Activated gamma-delta T cell treated with Interleukin-2 at 50 U/mL for 16 hours (primary cell): Measurements from ENCODE around the gene ARHGAP32.

Experiments used
- DNase-seq: peaks from one replicate; pipeline ENCODE4 v3.0.0-alpha.2; 2020

Gene ARHGAP32

DNA sequence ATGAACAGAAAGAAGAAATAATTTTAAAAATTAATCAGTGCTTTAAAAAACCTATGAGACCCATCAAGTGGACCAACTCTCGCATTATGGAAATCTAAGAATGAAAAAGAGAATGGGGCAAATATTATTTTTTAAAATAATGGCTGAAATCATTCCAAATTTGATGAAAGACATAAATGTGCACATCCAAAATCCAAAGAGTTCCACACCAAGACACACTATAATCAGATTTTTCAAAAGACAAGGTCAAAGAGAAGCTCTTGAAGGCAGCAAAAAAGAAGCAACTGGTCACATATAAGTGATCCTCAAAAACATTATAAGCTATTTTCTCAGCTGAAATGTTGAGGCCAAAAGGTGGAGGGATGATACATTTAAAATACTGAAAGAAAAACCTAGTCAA is 85.3 kb downstream of the ARHGAP32 start:
- DNase-seq = no peak

DNA sequence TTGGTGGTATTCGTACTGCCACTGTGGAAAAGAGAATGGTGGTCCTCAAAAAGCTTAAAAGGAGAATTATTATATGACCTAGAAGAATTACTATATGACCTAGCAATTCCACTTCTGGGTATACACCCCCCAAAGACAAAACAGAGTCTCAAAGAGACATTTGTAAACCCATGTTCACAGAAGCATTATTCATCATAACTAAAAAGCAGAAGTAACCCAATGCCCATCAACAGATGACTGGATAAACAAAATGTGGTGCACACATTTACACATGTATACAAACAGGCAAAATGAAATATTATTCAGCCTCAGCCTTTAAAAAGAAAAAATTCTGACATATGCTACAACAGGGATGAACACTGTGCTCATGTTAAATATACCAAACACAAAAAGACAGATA is 89.4 kb downstream of the ARHGAP32 start:
- no peak for DNase-seq

DNA sequence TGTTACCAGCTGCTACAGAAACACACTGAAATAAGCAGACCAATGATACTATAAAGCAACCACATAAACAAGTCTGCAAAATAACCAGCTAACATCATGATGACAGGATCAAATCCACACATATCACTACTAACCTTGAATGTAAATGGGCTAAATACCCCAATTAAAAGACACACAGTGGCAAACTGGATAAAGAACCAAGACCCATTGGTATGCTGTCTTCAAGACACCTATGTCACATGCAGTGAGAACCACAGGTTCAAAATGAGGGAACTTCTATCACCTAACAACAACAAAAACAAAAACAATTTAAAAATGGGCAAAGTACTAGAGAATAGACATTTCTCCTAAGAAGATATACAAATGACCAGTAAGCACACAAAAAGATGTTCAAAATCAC is 89.9 kb downstream of the ARHGAP32 start:
- no peak for DNase-seq

DNA sequence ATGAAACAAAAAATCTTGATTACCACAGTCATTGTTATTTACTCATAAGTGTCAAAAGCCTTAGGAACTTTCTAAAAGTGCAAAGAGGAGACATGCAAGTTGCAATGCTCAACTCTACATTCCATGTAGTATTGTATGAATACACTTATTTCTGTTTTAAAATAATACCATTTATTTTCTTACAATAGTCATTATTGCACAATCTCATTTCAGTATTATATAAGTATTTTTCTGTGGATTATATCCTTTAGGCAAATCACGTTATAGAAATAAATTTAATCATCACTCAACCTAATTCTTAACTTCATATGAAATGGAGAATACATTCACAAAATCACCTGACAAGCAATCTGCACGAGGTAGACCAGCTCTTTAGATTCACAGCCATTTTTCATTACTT is 98.8 kb downstream of the ARHGAP32 start:
- DNase-seq = no peak

DNA sequence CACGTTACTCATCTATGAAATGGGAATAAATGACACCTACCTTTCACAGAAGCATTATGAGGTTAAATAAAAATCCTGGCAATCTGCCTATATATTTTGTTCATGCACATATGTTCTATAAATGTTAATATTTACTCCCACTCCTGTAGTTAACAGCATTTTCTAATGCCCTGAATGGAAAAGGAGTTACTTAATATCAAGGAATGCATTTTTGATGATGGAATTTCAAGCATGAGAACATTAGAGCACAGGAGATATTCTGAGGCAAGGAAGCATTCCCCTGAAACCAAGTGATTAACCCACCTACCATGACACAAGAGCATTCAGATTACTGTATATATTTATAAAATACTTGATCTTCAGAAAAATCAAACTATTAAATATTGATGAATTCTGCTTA is 102.1 kb downstream of the ARHGAP32 start:
- DNase-seq = no peak

DNA sequence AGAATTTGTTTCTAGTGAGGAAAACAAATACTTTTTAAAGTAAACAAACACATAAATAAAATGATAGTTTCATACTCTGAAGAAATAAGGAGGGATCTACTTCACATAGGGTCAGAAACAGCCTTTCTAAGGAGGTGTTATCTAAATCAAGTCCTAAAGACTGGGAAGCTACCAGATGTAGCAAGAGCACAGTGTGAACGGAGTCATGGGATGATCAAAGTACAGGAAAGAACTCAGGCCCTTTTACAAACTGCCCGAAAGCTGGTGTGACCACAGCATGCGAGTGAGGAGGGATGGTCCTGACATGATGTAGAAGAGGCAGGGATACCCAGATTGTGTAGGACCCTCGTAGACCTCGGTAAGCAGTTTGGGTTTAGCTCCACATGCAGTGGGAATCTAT is 102.8 kb downstream of the ARHGAP32 start:
- DNase-seq = no peak

DNA sequence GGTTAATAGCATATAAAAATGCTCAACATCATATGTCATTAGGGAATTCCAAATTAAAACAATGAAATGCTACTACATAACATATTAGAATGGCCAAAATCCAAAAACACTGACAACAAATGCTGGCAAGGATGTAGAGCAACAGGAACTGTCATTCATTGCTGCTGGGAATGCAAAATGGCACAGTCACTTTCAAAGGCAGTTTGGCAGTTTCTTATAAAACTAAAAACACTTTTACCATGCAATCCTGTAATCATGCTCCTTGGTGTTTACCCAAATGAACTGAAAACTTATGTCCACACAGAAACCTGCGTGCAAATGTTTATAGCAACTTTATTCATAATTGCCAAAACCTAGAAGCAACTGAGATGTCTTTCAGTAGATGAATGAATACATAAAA is 105.1 kb downstream of the ARHGAP32 start:
- DNase-seq = no peak

DNA sequence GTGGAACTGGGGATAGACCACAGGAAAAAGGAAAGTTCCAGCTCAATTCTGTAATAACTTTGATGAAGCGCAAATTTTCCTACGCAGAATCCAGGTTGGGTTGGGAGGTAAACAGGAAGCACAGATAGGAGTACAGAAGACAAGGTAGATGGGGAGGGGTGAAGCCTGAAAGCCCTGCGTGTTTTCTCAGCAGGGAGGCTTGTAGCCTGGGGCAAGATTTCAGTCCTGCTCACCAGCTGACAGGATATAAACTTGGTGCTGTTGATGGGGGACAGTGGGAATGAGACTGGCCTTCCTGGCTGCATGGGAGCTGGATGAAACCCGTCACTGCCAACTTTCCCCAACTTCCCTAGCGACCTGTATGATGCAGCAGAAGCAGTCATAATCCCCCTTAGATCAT is 114.9 kb downstream of the ARHGAP32 start:
- DNase-seq = no peak

DNA sequence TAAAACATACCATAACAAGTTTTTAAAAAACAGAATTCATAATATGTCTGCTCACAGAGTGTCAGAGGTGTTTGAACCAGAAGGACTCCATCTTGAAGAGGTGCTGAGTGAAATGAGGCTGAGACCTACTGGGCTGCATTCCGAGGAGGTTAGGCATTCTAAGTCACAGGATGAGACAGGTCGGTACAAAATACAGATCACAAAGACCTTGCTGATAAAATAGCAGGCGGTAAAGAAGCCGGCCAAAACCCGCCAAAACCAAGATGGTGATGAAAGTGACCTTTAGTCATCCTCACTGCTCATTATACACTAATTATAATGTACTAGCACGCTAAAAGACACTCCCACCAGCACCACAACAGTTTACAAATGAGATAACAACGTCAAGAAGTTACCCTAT is 116.4 kb downstream of the ARHGAP32 start:
- no peak for DNase-seq

DNA sequence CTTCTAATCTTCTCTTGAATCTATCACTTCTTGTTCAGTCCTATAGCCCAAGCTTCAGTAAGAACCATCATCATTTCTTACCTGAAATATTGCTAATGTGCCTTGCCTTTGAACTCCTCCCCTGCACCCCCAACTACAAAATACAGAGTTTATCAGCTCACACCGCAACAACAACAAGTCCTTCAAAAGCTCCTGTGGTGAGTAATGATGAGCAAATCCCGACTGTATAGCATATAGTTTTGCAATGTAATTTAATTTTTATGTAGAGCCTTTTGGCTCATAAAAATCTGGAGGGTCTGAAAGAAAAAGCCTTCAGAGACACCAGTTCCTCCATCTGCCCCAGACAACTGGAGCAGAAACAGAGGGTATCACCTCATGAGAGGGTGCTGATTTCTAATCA is 124.7 kb downstream of the ARHGAP32 start:
- no peak for DNase-seq

DNA sequence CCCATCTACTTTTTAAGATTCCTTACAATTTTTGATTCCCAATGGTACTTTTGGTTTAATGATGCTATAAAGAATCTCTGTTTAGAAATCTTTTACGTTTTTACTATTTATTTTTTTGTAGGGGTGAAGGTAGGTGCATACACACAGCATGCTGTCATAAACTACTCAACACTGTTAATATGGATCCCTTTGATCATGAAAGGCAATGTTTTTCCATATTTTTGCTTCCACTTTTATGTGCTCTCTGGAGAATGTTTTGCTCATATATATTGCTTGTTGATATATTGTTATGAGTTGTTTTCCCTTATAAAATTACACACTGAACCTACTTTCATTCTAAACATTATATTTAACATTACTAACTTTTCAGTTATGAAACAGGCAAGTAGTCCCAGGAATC is 125.9 kb downstream of the ARHGAP32 start:
- DNase-seq = no peak

DNA sequence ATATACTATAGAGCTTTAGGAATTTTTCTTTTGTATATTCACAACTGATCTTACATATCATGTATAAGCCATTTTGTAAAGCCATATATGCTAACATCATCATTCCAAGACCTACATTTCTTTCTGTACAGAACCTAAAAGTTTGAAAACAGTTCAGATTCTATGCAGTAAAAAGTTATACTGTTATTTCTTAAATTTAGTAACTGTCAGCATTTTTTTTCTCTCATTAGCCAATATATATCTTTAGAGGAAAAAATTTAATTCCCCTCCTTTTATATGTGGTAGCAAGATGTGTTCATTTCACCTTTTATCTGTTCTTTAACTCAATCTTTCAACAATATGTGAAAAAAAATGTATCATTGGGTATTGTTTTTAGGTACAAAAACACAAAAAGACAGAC is 129.0 kb downstream of the ARHGAP32 start:
- DNase-seq = no peak

DNA sequence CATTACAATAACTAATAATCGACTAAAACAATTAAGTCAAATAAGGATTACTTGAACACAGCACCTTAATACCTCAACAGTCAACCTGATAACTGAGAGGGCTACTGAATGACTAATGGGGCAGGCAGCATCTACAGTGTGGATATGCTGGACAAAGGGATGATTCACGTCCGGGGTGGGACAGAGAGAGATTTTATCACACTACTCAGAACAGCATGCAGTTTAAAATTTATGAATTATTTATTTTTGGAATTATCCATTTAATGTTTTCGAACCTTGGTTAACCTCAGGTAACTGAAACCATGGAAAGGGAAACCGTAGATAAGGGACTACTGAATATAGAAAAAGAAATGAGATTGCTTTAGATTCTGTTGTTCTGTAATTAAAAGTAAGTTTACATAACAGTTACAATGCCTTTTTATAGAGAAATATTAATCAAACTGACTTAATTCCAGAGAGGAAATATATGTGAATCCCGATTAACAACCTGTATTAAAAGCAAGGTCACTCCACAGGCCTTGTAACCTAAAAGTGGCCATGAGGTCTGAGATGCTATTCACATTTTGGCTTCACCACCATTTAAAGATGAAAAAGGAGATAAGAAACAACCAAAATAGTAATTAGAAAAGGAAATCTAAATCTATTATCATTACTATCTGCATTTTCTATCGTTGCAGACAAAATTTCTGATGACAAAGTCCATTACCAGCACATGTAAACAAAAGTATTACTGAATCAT is 130.5 kb downstream of the ARHGAP32 start:
- DNase-seq = no peak

DNA sequence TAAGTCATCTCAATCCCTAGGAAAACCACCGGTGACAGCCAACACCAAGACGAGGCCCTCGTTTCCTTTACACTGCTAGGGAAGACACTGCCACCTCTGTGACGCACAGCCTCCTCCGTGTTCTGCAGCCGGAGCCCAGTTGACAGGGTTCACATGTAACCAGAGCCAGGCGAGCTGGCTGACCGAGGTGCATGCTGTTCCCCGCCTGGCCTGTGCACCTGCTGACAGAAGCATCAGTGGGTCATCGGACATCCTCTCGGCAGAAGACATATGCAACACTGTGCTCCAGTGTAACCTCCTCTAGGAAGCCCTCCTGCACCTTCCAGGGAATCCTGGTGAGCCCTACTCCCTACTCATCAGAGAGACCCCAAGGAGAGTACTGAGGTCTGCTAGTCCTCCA is 135.2 kb downstream of the ARHGAP32 start:
- no peak for DNase-seq

DNA sequence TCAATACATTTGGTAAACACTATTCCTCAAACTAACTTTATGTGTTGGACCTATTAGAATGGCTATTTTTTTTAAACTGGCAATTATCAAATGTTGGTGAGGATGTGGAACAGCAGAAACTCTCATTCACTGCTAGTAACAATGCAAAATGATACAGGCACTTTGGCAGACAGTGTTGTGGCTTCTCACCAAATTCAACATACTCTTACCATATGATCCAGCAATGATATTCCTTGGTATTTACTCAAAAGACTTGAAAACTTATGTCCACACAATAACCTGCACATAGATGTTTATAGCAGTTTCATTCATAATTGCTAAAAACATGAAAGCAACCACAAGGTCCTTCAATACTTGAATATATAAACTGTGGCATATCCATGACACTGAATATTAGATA is 136.9 kb downstream of the ARHGAP32 start:
- no peak for DNase-seq

DNA sequence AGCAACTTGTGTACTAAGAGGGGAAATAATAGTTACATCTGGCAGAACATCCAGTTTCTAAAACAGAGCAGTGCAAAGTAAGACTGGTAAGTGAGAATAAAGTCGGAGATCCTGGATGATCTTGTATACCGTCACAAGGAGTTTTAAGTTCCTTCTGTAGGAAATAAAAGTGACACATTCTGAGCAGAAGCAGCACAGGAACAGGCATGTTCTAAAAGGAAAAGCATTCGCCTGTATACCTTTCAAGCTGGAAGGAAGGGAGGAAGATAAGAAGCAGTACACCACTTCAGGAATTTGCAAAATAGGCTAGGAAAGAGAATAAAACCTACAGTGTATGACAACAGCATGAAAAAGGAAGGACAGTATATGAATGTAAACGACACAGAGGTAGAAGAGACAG is 143.2 kb downstream of the ARHGAP32 start:
- no peak for DNase-seq

DNA sequence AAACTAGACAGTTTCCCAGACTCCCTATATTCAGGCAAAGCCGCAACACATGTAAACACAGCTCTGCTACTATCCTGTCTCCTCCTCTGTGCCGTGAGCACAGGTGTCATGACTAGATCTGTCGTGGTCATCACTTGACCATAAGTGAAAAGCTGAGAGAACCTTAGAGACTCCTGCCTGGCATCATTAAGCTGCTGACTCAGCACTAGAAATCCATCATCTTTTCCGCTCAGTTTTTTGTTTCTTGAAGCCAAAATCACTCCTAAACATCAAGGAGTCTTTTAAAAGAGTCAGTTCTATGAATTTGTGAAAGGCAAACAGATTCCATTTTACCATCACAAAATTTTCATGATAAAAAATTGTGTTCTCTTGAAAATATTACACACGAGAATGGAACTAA is 147.0 kb downstream of the ARHGAP32 start:
- DNase-seq = no peak

DNA sequence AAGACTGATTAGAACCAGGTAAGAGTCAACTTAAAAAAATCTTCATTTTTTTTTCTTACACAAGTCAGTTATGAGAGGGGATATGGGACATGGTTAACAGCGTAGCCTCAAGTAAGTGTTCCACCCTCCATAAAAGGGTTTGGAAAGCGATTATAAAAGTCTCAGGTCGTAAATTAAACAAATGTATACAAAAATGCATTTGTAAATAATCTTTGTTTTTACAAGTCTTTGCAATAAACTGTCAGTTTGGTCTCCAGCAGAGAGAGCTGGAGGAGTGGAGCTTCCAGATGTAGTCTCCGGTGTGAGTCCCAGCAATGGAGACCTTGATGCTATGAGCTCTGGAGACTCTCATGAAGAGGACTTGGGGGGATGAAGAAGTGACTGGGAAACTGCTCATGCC is 149.6 kb downstream of the ARHGAP32 start:
- DNase-seq = no peak

DNA sequence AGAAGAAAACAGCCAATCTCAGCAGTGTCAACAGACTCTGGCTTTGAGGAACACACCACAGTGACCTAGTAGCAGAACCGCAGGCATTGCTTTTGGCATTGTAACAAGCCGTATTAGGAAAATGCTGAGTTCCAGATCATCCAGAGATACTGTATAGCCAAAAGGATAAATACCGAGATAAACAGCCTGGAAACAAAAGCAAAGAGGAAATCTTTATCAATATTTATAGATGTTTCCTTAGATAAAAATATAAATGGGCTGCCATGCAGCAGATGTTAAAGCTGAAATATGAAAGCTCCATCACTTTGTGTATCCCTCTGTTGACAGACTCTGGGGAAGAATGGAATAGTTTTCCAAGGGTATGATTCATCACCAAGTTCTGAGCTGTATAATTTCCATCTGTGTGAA is 150.5 kb downstream of the ARHGAP32 start:
- DNase-seq = no peak

DNA sequence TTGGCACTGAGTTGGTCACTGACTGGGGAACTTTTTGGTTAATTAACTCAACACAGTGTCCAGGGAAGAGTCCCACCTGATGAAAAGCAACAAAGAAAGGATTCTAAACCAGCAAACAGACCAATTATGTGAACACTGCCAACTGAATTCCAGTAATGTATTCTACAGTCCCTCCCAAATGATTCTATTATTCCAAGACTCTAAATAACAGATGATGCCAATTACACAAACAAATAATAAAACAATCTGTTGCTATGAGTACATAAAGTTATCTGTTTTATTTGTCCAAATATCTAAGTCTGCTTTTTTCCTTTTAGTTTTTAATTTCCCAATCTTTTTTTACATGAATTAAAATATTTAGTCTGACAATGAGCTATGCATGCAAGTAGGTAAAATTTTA is 151.2 kb downstream of the ARHGAP32 start:
- no peak for DNase-seq

DNA sequence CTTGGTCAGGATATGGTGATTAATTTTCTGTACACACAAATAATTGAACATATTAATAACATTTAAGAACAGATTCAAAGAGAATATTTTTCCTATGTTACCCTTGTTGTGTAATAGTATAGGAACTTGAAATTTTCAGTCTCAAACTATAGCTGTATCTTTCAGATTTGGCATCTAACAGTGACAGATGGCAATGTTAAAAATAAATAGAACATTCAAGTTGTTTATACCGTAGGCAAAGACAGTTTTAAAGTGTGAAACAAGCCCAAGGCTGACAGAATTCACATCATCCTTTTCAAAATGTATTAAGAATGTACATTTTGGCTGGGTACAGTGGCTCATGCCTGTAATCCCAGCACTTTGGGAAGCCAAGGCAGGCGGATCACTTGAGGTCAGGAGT is 156.9 kb downstream of the ARHGAP32 start:
- DNase-seq = no peak

DNA sequence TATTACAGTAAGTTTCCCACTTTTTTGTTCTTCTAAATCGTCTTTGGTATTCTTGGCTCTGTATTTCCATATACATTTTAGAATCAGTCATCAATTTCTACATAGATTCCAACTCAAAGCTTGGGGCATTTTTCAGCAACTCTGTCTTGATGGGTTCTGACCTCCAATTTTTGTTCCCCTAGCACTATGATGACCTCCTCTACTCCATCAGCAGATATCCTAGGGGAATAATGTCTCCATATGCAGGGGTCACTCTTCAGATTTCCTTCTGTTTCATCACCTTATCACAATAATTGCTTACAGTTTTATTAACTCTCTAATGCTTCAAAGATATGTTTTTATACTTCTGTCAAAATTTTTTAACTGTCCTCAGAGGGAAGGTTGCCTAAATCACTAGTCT is 158.1 kb downstream of the ARHGAP32 start:
- no peak for DNase-seq

DNA sequence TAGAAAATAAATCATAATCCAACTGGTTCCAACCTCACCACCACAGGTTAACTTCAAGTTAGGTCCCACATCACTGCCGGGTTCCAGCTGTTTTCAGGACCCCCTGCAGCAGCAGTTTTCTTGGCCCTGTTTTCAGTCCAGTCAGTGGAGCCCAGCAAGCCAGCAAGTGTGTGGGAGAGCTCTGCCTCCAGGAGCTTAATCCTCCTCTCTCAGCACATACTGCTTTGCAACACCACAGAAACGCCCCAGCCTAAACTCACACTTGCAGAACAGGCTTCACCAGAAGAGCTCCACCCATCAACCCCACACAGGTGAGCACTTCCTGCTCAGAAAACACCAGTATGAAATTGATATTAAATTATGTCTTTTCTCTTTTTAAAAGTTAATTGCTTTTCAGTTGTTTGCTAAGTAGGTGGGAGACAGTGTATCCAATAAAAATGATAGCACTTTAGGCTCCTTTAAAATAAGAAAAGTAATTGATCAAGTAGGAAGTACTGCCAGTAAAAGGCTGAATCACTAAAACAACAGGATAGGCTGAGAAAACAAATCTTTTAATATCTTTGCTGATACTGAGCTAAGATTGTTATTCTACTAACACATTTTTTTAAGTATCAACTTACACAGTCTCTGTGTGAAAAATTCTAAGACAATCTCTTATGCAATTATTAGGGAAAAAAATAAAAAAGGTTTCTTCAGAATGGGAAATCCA is 168.0 kb downstream of the ARHGAP32 start:
- no peak for DNase-seq

DNA sequence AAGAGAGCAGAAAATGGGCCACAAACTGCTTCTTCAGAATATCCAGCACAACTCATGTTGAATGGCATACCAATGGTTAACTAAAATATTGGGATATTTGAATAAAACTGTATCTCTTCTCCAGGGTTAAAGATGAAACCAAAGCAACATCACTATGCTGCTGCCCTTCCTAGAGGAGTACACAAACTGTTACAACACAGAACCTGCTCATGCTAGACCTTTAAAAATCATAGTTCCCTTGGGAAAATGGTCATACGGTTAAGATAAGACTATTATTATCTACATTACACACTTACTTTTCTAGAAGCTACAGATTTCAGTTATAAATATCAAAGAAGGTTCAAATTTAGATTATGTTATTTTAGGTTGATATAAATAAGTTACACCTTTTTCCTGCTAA is 170.8 kb downstream of the ARHGAP32 start:
- no peak for DNase-seq

DNA sequence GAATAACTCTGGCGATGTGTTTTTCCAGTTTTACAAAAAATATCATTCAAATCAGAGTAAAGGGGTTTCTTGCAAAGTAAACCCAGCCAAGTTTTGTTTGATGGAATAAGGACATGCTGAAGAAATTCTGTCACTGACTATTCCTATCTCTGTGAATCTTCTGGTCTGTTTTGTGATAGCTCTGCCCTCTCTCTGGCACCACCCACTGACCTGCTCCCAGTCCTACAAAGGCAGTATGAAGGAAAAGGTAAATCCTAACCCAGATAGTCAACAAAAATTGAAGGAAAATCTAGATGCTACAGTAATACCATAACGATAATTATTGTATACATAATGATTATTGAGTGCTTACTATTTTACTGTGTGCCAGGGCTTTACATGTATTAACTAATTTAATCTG is 173.1 kb downstream of the ARHGAP32 start:
- DNase-seq = no peak
